Measurements from ENCODE around the gene REV3L.
"Not testable (repeated sequence)": the region's sequence is repeated elsewhere in the genome, so short reads cannot be mapped to it uniquely, and the experiment has no call there.

REV3L gene

GRCh38 chr6:111291336-111292259 lies 191.4 kb downstream of the REV3L start:
- no peak overlapping the region for H3K4me3 ChIP-seq (ENCODE audit: low read length)
- DNase-seq (ENCODE audit: low read depth) = no peak
- TF ChIP-seq, protein P1, sequence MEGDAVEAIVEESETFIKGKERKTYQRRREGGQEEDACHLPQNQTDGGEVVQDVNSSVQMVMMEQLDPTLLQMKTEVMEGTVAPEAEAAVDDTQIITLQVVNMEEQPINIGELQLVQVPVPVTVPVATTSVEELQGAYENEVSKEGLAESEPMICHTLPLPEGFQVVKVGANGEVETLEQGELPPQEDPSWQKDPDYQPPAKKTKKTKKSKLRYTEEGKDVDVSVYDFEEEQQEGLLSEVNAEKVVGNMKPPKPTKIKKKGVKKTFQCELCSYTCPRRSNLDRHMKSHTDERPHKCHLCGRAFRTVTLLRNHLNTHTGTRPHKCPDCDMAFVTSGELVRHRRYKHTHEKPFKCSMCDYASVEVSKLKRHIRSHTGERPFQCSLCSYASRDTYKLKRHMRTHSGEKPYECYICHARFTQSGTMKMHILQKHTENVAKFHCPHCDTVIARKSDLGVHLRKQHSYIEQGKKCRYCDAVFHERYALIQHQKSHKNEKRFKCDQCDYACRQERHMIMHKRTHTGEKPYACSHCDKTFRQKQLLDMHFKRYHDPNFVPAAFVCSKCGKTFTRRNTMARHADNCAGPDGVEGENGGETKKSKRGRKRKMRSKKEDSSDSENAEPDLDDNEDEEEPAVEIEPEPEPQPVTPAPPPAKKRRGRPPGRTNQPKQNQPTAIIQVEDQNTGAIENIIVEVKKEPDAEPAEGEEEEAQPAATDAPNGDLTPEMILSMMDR (IDR thresholded peaks at IDR 0.05; ENCODE audit: insufficient read depth, low read depth, low read length, missing control alignments) = no peak

DNA sequence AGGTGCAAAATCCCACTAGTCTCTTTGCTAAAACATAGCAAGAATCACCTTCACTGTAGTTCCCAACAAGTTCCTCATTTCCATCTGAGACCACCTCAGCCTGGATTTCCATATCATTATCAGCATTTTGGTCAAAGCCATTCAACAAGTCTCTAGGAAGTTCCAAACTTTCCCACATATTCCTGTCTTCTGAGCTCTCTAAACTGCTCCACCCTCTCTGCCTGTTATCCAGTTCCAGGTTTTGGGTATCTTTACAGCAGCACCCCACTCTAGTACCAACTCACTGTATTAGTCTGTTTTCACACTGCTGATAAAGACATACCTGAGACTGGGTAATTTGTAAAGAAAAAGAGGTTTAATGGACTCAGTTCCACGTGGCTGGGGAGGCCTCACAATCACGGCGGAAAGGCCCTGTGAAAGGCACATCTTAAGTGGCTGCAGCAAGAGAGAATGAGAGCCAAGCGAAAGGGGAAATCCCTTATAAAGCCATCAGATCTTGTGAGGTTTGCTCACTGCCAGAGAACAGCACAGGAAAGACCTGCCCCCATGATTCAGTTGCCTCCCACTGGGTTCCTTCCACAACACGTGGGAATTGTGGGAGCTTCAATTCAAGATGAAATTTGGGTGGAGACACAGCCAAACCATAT lies 192.2 kb downstream of the REV3L start:
- DNase-seq (ENCODE audit: low read depth); H3K4me3 ChIP-seq (ENCODE audit: low read length): not testable (repeated sequence)

- not testable (repeated sequence) for H3K4me3 ChIP-seq (ENCODE audit: low read length); DNase-seq (ENCODE audit: low read depth)
These were observed 198.7 kb downstream of the REV3L start for GRCh38 chr6:111284356-111284755.

DNA sequence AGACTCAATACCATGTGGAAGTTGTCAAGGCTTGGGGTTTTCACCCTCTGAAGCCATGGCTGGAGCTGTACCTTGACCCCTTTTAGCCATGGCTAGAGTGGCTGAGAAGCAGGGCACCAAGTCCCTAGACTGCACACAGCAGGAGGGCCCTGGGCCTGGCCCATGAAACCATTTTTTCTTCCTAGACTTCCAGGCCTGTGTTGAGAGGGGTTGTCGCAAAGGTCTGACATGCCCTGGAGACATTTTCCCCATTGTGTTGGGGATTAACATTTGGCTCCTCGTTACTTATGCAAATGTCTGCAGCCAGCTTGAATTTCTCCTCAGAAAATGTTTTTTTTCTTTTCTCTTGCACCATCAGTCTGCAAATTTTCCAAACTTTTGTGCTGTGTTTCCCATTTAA lies 199.3 kb downstream of the REV3L start:
- DNase-seq (ENCODE audit: low read depth) = no peak
- TF ChIP-seq, protein P1 (IDR thresholded peaks at IDR 0.05; ENCODE audit: insufficient read depth, low read depth, low read length, missing control alignments) = no peak
- H3K4me3 ChIP-seq (ENCODE audit: low read length) = no peak overlapping the region

GRCh38 chr6:111282515-111282914 lies 200.5 kb downstream of the REV3L start:
- H3K4me3 ChIP-seq (ENCODE audit: low read length) = no peak overlapping the region
- TF ChIP-seq, protein P1 (IDR thresholded peaks at IDR 0.05; ENCODE audit: insufficient read depth, low read depth, low read length, missing control alignments) = no peak
- no peak for DNase-seq (ENCODE audit: low read depth)

- H3K4me3 ChIP-seq (ENCODE audit: low read length) = no peak overlapping the region
- TF ChIP-seq, protein P1 (IDR thresholded peaks at IDR 0.05; ENCODE audit: insufficient read depth, low read depth, low read length, missing control alignments) = no peak
- no peak for DNase-seq (ENCODE audit: low read depth)
These were observed 202.5 kb downstream of the REV3L start for GRCh38 chr6:111280445-111280955.

GRCh38 chr6:111278731-111279130 lies 204.3 kb downstream of the REV3L start:
- TF ChIP-seq, protein P1 (IDR thresholded peaks at IDR 0.05; ENCODE audit: insufficient read depth, low read depth, low read length, missing control alignments) = no peak
- DNase-seq (ENCODE audit: low read depth) = no peak
- no peak overlapping the region for H3K4me3 ChIP-seq (ENCODE audit: low read length)

Data from epithelial cell of esophagus (primary cell).